Naive B cell (primary cell): ENCODE results near the gene SEMA4F. TPM values are rescaled to one million over a fixed set of nuclear protein-coding genes. Genes with fewer than 3 reads are reported as not detected.

ENCODE experiments used
- ATAC-seq, 2 donors: fragments of 150-1000 bp; cut with Tn5 transposase; 2 replicates each; pipeline ENCODE4 v1.10.0; 2021; ENCODE audit warnings: low read depth in 2 of 2, mild to moderate bottlenecking in 2 of 2, moderate library complexity in 2 of 2
- DNase-seq: peaks from one replicate; pipeline ENCODE4 v3.0.0; 2022
- H3K27ac Mint-ChIP-seq, 6 donors: one replicate each; pipeline ENCODE4 v1.8.0; 2020 to 2022; ENCODE audit warnings: mild to moderate bottlenecking in 6 of 6, mixed read lengths in 6 of 6, moderate library complexity in 5 of 6, inconsistent platforms in 2 of 6
- H3K27me3 Mint-ChIP-seq, 3 donors: one replicate each; pipeline ENCODE4 v1.8.0; 2021 to 2022; ENCODE audit warnings: mixed read lengths in 3 of 3, mild to moderate bottlenecking in 1 of 3
- H3K36me3 Mint-ChIP-seq, 2 donors: one replicate each; pipeline ENCODE4 v1.8.0; 2020 to 2022; ENCODE audit warnings: mixed read lengths in 2 of 2, inconsistent platforms in 1 of 2, mild to moderate bottlenecking in 1 of 2
- H3K4me1 Mint-ChIP-seq, 3 donors: one replicate each; pipeline ENCODE4 v1.8.0; 2020 to 2022; ENCODE audit warnings: mixed read lengths in 3 of 3, inconsistent platforms in 1 of 3, mild to moderate bottlenecking in 1 of 3, moderate library complexity in 1 of 3
- H3K4me3 Mint-ChIP-seq, 8 donors: one replicate each; pipeline ENCODE4 v1.8.0; 2020 to 2022; ENCODE audit warnings: mild to moderate bottlenecking in 8 of 8, mixed read lengths in 8 of 8, moderate library complexity in 8 of 8, inconsistent platforms in 2 of 8
- H3K9me3 Mint-ChIP-seq, 7 donors: one replicate each; pipeline ENCODE4 v1.8.0; 2020 to 2022; ENCODE audit warnings: mixed read lengths in 7 of 7, mild to moderate bottlenecking in 5 of 7, inconsistent platforms in 2 of 7, moderate library complexity in 1 of 7
- polyA plus RNA-seq, 6 donors: library from polyadenylated mRNA; unstranded; fragments of 300-500 nt; fragmentation: Illumina TruSeq; gene quantifications; one replicate each; pipeline ENCODE4 v1.2.3, GENCODE V29; 2021; ENCODE audit warnings: low read depth in 6 of 6

SEMA4F gene
- polyA plus RNA-seq, 6 donors from 2014 or later = 4.3 to 8.5 (median 5.4) TPM

DNA sequence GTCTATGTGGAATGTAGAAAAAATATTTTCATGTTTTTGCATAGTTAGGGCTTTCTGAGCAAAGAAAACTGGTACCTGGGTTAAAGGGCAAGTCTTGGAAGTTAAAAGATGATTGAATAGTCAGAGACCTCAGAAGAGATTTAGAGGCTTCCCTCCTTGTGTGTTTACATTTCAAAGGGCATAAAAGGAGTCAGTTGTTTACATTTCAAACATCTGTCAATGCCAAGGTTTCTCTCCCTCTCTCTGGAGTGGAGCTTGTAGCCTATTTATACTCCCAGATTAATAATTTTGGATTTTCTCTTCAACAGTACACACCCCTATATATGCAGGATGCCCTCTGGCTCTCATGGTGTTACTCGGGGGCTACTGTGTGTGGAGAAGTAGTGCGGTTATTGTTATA lies 14.5 kb upstream of the SEMA4F start:
- Mint-ChIP-seq H3K27me3 (peaks cover 23 to 65% (median 51%) of the 10 kb centered on the region in 3 donors), H3K4me1 (no peaks in the 10 kb centered on the region), H3K27ac (no peak overlapping the region), H3K4me3 (no peak overlapping the region), H3K9me3 (no peaks in the 10 kb centered on the region), H3K36me3 (no peaks in the 10 kb centered on the region)
- ATAC-seq (no peak), DNase-seq (no peak)

DNA sequence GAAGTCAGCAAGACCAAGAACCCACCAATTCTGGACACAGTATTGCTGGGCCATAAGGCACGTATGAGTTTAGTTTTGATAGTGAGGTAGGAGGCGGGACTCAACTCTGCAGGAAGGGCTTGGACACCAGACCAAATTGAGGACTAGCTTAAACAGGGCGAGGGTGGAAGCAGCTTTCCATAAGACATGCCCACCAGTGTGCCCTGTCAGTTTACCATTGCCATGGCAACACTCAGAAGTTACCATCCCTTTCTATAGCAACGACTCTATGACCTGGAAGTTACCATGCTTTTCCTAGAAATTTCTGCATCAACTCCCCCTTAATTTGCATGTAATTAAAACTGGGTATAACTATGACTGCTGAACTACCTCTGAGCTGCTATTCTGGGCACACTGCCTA lies 8.7 kb upstream of the SEMA4F start:
- ATAC-seq (no peak), DNase-seq (no peak)
- Mint-ChIP-seq H3K9me3 (peaks cover 0 to 5% (median 0%) of the 10 kb centered on the region in 7 donors), H3K4me1 (peaks cover 4 to 5% (median 5%) of the 10 kb centered on the region in 3 donors), H3K27me3 (peaks cover 48 to 61% (median 56%) of the 10 kb centered on the region in 3 donors), H3K27ac (peak overlapping the region in 2 of 6 donors; percentile 13 to 57), H3K36me3 (peaks cover 4 to 9% of the 10 kb centered on the region in 2 donors), H3K4me3 (no peak overlapping the region)

DNA sequence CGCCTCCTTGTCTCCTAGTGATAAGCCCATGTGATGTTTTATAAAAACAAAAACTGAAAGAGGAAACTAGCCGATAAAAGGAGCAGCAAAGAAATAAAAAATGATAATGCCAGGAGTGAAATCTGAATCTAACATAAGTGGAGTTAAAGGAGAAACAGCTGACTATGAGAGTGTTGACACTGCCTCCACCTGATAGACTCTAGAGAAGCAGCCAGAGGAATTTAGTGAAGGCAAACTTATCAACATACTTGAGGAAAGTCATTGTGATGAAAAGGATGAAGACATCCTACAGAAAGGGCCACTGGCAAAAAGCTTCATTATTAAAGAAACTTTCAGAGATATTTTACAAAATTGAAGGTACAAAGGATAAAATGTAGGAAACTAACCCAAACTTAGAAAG lies 7.8 kb upstream of the SEMA4F start:
- Mint-ChIP-seq H3K4me3 (no peak overlapping the region), H3K36me3 (peaks cover 4 to 9% of the 10 kb centered on the region in 2 donors), H3K27ac (no peak overlapping the region), H3K4me1 (peaks cover 4 to 5% (median 5%) of the 10 kb centered on the region in 3 donors), H3K9me3 (peaks cover 0 to 5% (median 0%) of the 10 kb centered on the region in 7 donors), H3K27me3 (peaks cover 43 to 53% (median 48%) of the 10 kb centered on the region in 3 donors)
- no peak for ATAC-seq
- no peak for DNase-seq

DNA sequence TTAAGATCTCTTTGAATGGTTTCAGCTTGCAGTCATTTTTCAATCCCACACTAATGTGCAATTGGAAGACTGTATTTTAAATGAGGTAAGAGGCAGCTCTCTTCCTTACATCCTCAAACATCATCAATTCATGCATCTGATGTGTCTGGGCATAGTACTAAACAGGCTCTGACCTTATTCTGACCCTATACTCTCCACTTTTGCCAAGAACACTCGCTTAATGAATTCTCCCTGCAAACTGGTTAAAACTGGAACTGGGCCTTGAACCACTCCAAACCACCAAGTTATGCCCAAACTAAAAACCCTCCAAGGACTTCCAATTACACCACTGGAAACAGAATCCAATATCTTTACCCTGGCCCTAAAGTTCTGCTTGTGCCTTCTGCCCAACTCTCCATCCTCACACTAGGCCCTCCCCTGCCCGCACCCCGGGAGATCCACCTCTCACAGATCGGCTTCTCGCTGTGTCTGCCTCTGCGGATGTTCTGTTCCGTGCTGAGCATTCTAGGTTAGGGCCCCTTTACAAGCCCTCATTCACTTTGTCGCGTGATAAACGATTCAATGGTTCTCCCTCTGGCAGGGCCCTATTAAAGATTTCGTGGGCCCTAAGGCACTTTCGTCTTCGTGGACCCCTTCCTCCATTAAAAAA lies 7.1 kb upstream of the SEMA4F start:
- Mint-ChIP-seq H3K27ac (peak overlapping the region in 1 of 6 donors; percentile 57), H3K36me3 (peaks cover 4 to 9% of the 10 kb centered on the region in 2 donors), H3K9me3 (peaks cover 0 to 5% (median 0%) of the 10 kb centered on the region in 7 donors), H3K27me3 (peaks cover 42 to 50% (median 44%) of the 10 kb centered on the region in 3 donors), H3K4me1 (peaks cover 4 to 5% (median 5%) of the 10 kb centered on the region in 3 donors), H3K4me3 (peak overlapping the region in 1 of 8 donors; percentile 46)
- ATAC-seq = no peak
- DNase-seq = no peak

DNA sequence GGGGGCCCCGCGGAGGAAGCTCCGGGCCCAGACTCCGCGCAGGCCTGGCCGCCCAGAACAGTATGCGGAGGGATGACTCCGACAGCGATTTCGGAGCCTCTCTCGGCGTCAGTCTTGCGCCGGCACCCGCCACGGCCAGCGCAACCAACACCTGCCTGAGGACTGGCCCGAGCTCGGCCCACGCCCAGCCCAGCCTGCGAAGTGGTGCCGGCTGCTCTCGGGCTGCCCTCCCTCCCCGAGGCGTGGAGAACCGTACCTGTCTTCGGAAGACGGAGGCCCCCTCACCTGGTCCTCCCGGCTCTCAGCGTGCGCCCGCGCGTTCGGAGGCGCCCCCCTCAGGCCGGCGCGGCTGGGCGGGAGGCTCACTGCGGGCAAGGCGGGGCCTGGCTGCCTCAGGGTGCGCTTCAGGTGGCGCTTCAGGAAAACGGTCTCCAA lies 6.0 kb upstream of the SEMA4F start, which contains the start of gene M1AP:
Gene M1AP, minus strand, starts transcription at position 322 of the 435 bp plus-strand sequence. CDS start 8,055 bp downstream, outside the sequence.
- Mint-ChIP-seq H3K36me3 (peaks cover 4 to 9% of the 10 kb centered on the region in 2 donors), H3K4me1 (peaks cover 5 to 6% (median 5%) of the 10 kb centered on the region in 3 donors), H3K4me3 (peak within 1 kb of the TSS in 7 of 8 donors; percentile 14 to 63 (median 46)), H3K27ac (peak within 1 kb of the TSS in 2 of 6 donors; percentile 57 to 64), H3K9me3 (peaks cover 0 to 5% (median 0%) of the 10 kb centered on the region in 7 donors), H3K27me3 (peaks cover 42 to 50% (median 43%) of the 10 kb centered on the region in 3 donors)
- DNase-seq (peak; percentile 10), ATAC-seq (peak; percentile 64 to 72)

DNA sequence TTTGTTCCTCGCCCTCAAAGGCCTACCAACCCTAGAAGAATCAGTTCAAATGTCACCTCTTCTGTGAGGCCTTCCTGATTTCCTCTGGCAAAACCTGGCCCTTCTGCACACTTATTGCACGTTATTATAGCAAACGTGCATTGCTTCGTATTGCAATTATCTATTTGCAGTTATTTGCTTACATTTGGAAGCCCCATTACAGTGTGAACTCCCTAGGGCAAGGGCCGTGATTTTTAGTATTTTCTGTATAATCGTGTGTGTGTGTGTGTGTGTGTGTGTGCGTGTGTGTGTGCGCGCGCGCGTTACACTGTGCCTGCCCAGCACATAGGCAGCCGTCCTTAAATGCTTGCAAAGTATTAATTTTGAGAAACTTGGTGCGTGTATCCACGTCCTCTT lies 460 bp upstream of the SEMA4F start:
- no peak for DNase-seq
- Mint-ChIP-seq H3K9me3 (peaks cover 0 to 3% (median 0%) of the 10 kb centered on the region in 7 donors), H3K36me3 (peaks cover 4 to 9% of the 10 kb centered on the region in 2 donors), H3K27ac (peak overlapping the region; percentile 55 to 93 (median 82)), H3K27me3 (peaks cover 10 to 17% (median 15%) of the 10 kb centered on the region in 3 donors), H3K4me1 (peaks cover 8 to 17% (median 15%) of the 10 kb centered on the region in 3 donors), H3K4me3 (peak overlapping the region; percentile 70 to 98 (median 94))
- ATAC-seq = peak; percentile 39 to 41

DNA sequence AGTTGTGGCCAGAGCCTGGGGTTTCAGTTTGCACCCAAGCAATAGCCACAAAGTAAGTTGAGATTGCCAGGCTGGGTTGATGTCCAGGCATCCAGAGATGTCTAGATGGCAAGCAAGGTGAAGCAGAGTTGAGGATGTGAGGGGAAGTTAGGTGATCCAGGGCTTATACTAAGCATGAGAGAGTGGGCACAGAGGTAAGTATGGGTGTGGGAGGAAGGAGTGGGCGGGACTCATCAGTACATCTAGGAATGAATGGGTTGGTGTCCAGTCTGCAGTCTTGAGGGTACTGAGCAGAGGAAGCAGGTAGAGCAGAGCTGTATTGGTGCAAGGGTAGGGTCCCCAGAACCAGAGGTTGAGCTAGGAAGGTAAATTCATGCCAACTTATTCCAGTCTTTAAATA lies 1.5 kb downstream of the SEMA4F start:
- Mint-ChIP-seq H3K4me1 (peaks cover 6 to 16% (median 14%) of the 10 kb centered on the region in 3 donors), H3K27ac (no peak overlapping the region), H3K4me3 (peak overlapping the region in 5 of 8 donors; percentile 1 to 98 (median 95)), H3K9me3 (no peaks in the 10 kb centered on the region), H3K27me3 (peaks cover 0 to 2% (median 0%) of the 10 kb centered on the region in 3 donors), H3K36me3 (peaks cover 8 to 11% of the 10 kb centered on the region in 2 donors)
- DNase-seq = no peak
- no peak for ATAC-seq

DNA sequence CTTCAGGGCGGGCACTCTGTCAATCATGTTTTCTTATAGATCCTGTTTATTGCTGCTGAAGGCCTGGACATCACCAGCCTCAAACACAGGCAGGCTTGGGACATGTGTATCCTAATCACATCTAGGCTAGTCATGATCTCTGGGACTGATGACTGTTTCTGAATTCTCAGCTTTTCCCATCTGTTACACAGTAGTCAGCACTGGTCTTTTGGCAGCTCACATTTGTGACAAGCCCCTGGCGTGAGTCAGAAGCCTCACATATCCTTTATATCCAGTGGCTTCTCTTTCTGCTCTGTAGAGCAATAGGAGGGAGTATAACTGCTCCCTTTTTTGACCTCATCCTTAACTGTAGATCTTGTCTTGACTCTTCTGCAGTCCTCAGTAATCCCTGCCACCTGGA lies 4.5 kb downstream of the SEMA4F start:
- peaks cover 8 to 11% of the 10 kb centered on the region in 2 donors for H3K36me3 Mint-ChIP-seq
- H3K4me1 Mint-ChIP-seq = peaks cover 6 to 14% (median 12%) of the 10 kb centered on the region in 3 donors
- peak overlapping the region in 1 of 8 donors; percentile 32 for H3K4me3 Mint-ChIP-seq
- DNase-seq = no peak
- ATAC-seq = no peak
- peak overlapping the region in 1 of 6 donors; percentile 87 for H3K27ac Mint-ChIP-seq
- H3K27me3 Mint-ChIP-seq = no peaks in the 10 kb centered on the region
- no peaks in the 10 kb centered on the region for H3K9me3 Mint-ChIP-seq

DNA sequence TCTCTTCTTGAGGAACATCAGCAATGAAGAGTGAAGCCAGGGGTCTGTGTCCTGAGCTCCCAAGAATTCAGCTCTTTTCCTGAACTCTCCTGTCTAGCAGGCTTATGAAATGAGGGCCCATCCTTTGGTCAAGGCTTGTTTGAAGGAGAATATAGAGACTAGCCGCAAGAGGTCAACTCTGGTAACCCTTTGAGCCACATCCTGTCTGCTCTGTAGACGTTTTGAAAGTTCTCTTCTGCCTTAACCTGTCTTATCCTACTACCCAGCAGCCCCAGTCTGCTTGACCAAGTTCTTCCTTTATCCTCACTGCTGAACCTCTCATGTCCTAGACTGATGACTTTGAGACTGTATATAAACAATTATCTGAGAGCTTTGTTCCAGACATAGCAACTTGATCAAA lies 5.4 kb downstream of the SEMA4F start:
- Mint-ChIP-seq H3K4me1 (peaks cover 6 to 13% (median 8%) of the 10 kb centered on the region in 3 donors), H3K27ac (no peak overlapping the region), H3K27me3 (no peaks in the 10 kb centered on the region), H3K4me3 (peak overlapping the region in 1 of 8 donors; percentile 32), H3K9me3 (no peaks in the 10 kb centered on the region), H3K36me3 (peaks cover 8 to 11% of the 10 kb centered on the region in 2 donors)
- no peak for ATAC-seq
- DNase-seq = no peak

DNA sequence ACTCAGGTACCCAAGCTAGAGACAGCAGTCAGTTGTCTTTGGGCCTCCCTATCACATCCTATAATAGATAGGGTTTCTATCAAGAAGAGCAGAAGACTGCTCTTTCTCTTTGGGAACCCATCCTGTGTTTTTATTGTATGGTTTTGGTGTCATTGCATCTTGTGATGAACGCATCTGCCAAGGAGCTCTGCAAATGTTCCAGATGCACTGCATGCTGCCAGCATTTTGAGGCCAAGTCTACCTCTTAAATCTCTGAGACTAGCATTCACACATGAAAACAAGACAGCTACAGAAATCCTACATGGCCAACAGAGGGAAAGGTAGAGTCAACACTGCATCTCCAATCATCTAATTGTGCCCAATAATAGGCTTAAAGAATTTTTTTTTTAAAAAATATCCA lies 14.0 kb downstream of the SEMA4F start:
- no peak for ATAC-seq
- peaks cover 13 to 16% of the 10 kb centered on the region in 2 donors for H3K36me3 Mint-ChIP-seq
- DNase-seq = no peak
- H3K4me3 Mint-ChIP-seq = no peak overlapping the region
- peaks cover 0 to 8% (median 0%) of the 10 kb centered on the region in 3 donors for H3K4me1 Mint-ChIP-seq
- H3K9me3 Mint-ChIP-seq = no peaks in the 10 kb centered on the region
- H3K27ac Mint-ChIP-seq = no peak overlapping the region
- no peaks in the 10 kb centered on the region for H3K27me3 Mint-ChIP-seq

DNA sequence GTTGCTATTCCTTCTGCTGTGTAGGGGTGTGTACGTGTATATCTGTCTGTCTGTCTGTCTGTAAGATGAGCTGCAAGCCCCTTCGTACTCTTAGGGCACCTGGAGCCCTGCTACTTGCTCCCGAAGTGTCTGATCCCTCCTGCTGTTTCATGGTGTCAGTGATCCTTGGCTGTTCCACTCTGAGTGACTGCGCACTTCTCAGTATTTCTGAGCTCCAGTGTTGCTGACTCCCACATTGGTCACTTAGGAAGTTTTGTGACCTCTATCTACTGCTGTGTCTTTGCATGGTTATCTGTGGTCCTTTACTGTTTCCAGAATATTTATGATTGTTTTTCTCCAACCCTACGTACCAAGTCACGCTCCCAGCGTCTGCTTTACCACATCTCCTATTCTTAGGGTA lies 16.2 kb downstream of the SEMA4F start:
- Mint-ChIP-seq H3K9me3 (peaks cover 0 to 1% (median 0%) of the 10 kb centered on the region in 7 donors), H3K4me1 (peaks cover 0 to 8% (median 0%) of the 10 kb centered on the region in 3 donors), H3K4me3 (no peak overlapping the region), H3K36me3 (peaks cover 29 to 35% of the 10 kb centered on the region in 2 donors), H3K27me3 (no peaks in the 10 kb centered on the region), H3K27ac (no peak overlapping the region)
- DNase-seq (no peak), ATAC-seq (no peak)

DNA sequence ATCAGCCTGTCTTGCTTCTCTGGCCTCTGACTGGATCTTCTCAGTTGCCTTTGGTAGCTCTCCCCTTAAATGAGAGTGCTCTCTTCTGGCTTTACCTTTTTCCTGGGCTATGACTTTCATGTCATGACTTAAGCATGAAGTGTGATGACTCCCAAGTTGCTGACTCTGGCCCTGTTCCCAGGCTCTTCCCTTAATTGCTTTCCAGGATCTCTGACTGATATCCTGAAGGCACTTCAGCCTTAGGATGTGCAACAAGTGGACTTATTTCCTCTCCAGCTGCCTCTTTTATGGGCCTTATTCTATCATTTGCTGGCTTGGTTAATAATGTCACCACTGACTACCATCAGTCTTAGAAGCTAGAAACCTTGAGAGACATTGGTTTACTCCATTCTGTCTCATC lies 17.4 kb downstream of the SEMA4F start:
- ATAC-seq = no peak
- Mint-ChIP-seq H3K9me3 (peaks cover 0 to 1% (median 0%) of the 10 kb centered on the region in 7 donors), H3K4me3 (peak overlapping the region in 1 of 8 donors; percentile 6), H3K36me3 (peaks cover 35 to 47% of the 10 kb centered on the region in 2 donors), H3K27me3 (no peaks in the 10 kb centered on the region), H3K4me1 (peaks cover 0 to 13% (median 0%) of the 10 kb centered on the region in 3 donors), H3K27ac (no peak overlapping the region)
- no peak for DNase-seq

DNA sequence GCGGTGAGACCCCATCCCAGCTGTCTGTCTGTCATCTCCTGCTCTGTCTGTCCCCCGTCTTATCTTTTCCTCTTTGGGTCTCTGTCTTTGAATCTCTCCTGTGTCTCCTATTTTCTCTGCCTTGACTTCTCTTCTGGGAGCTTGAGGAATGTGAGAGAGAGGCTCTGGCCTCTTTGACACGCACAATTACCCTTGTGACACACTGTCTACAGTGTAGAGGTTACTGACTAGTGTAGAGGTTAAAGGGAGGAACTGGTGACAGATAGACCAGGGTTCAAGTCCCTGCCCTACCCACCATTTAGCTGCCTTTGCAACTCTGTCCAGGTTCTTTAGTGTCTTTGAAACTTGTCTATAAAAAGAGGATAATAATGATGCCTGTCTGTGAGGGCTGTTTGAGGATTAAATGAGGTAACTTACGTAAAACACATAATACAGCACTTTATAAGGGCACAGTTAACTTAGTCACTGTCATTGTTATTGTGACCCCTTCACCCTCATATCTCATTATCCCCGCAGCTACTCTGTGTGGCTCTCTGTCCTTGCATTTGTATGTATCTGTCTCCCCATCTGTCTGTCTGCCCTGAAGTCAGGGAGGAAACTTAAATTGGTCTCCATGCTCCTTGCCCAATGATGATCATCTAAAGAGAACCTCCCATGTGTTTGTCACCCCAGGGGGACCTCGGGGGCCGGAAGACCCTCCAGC lies 19.9 kb downstream of the SEMA4F start:
- no peaks in the 10 kb centered on the region for H3K27me3 Mint-ChIP-seq
- H3K27ac Mint-ChIP-seq = peak overlapping the region in 1 of 6 donors; percentile 35
- no peak overlapping the region for H3K4me3 Mint-ChIP-seq
- peaks cover 46 to 56% of the 10 kb centered on the region in 2 donors for H3K36me3 Mint-ChIP-seq
- H3K9me3 Mint-ChIP-seq = peaks cover 0 to 1% (median 0%) of the 10 kb centered on the region in 7 donors
- no peak for ATAC-seq
- DNase-seq = no peak
- peaks cover 0 to 14% (median 0%) of the 10 kb centered on the region in 3 donors for H3K4me1 Mint-ChIP-seq
